H9 (cell line): ENCODE data around the gene GSAP. TPM values are rescaled to one million over a fixed set of nuclear protein-coding genes. Genes with fewer than 3 reads are reported as not detected.
"Not testable (repeated sequence)": the region's sequence is repeated elsewhere in the genome, so short reads cannot be mapped to it uniquely, and the experiment has no call there.

Experiments
- DNase-seq: peaks from one replicate; pipeline ENCODE4 v3.0.0-alpha.2; 2017
- H2AFZ ChIP-seq: one replicate; pipeline ENCODE4 v1.6.1; 2013; ENCODE audit warnings: mild to moderate bottlenecking, low read length, control low read depth, moderate library complexity
- H2AK5ac ChIP-seq: 2 replicates; pipeline ENCODE4 v1.6.1; 2013; ENCODE audit warnings: low read length, control low read depth, mixed read lengths; ENCODE audit not compliant: insufficient read length
- H2BK120ac ChIP-seq: one replicate; pipeline ENCODE4 v1.6.1; 2013; ENCODE audit warnings: low read depth, mild to moderate bottlenecking, low read length, control low read depth, inconsistent platforms; ENCODE audit not compliant: poor library complexity, severe bottlenecking
- H2BK12ac ChIP-seq: 2 replicates; pipeline ENCODE4 v1.6.1; 2013; ENCODE audit warnings: low read length, control low read depth, mixed read lengths, low read depth; ENCODE audit not compliant: insufficient read length
- H2BK15ac ChIP-seq: 2 replicates; pipeline ENCODE4 v1.6.1; 2013; ENCODE audit warnings: low read depth, low read length, control low read depth
- H2BK20ac ChIP-seq: one replicate; pipeline ENCODE4 v1.6.1; 2013; ENCODE audit warnings: low read depth, mild to moderate bottlenecking, low read length, control low read depth, inconsistent platforms; ENCODE audit not compliant: poor library complexity, severe bottlenecking
- H2BK5ac ChIP-seq: 2 replicates; pipeline ENCODE4 v1.6.1; 2013; ENCODE audit warnings: low read length, control low read depth, mixed read lengths; ENCODE audit not compliant: insufficient read length
- H3K14ac ChIP-seq: 2 replicates; pipeline ENCODE4 v1.6.1; 2013; ENCODE audit warnings: low read length, control low read depth; ENCODE audit not compliant: insufficient read depth
- H3K18ac ChIP-seq: 2 replicates; pipeline ENCODE4 v1.6.1; 2013; ENCODE audit warnings: low read depth, mild to moderate bottlenecking, mixed read lengths, low read length, control low read depth; ENCODE audit not compliant: insufficient read length
- H3K23ac ChIP-seq: 2 replicates; pipeline ENCODE4 v1.6.1; 2013; ENCODE audit warnings: low read length, control low read depth, mixed read lengths, low read depth; ENCODE audit not compliant: insufficient read length
- H3K23me2 ChIP-seq: 2 replicates; pipeline ENCODE4 v1.6.1; 2013; ENCODE audit warnings: low read depth, mild to moderate bottlenecking, mixed read lengths, low read length, control low read depth; ENCODE audit not compliant: insufficient read length, poor library complexity, severe bottlenecking
- H3K27ac ChIP-seq: 2 replicates; pipeline ENCODE4 v1.5.1; 2013; ENCODE audit warnings: low read length, control low read depth, mixed read lengths, low read depth; ENCODE audit not compliant: insufficient read length
- H3K27me3 ChIP-seq: 2 replicates; pipeline ENCODE4 v1.6.1; 2013; ENCODE audit warnings: low read length, control low read depth, inconsistent platforms; ENCODE audit not compliant: insufficient read depth
- H3K4ac ChIP-seq: 2 replicates; pipeline ENCODE4 v1.6.1; 2013; ENCODE audit warnings: low read depth, mild to moderate bottlenecking, control low read depth, inconsistent platforms, low read length, moderate library complexity
- H3K4me1 ChIP-seq: 2 replicates; pipeline ENCODE4 v1.6.1; 2013; ENCODE audit warnings: low read length, control low read depth, inconsistent platforms; ENCODE audit not compliant: insufficient read depth
- H3K4me2 ChIP-seq: 2 replicates; pipeline ENCODE4 v1.6.1; 2013; ENCODE audit warnings: low read length, control low read depth, mixed read lengths; ENCODE audit not compliant: insufficient read length, insufficient read depth
- H3K56ac ChIP-seq: 2 replicates; pipeline ENCODE4 v1.6.1; 2013; ENCODE audit warnings: low read depth, mild to moderate bottlenecking, mixed read lengths, low read length, control low read depth; ENCODE audit not compliant: insufficient read length
- H3K79me1 ChIP-seq: 2 replicates; pipeline ENCODE4 v1.6.1; 2013; ENCODE audit warnings: low read depth, mild to moderate bottlenecking, moderate library complexity, low read length, control low read depth, inconsistent platforms; ENCODE audit not compliant: insufficient read depth, poor library complexity, severe bottlenecking
- H3K79me2 ChIP-seq: 2 replicates; pipeline ENCODE4 v1.6.1; 2013; ENCODE audit warnings: low read length, control low read depth, inconsistent platforms; ENCODE audit not compliant: insufficient read depth
- H3K9ac ChIP-seq: 2 replicates; pipeline ENCODE4 v1.6.1; 2013; ENCODE audit warnings: low read length, control low read depth, mixed read lengths; ENCODE audit not compliant: insufficient read length; ENCODE audit errors: extremely low read depth
- H3K9me3 ChIP-seq: one replicate; pipeline ENCODE4 v1.6.1; 2013; ENCODE audit warnings: low read depth, low read length, inconsistent platforms; ENCODE audit not compliant: control insufficient read depth
- H3T11ph ChIP-seq: one replicate; pipeline ENCODE4 v1.6.1; 2013; ENCODE audit warnings: mild to moderate bottlenecking, low read length, control low read depth, inconsistent platforms
- H4K20me1 ChIP-seq: one replicate; pipeline ENCODE4 v1.6.1; 2013; ENCODE audit not compliant: control insufficient read depth, insufficient read length, insufficient read depth
- H4K5ac ChIP-seq: 2 replicates; pipeline ENCODE4 v1.6.1; 2013; ENCODE audit warnings: low read depth, mild to moderate bottlenecking, mixed read lengths, low read length, control low read depth; ENCODE audit not compliant: insufficient read length
- H4K8ac ChIP-seq: replicated peaks from 2 replicates; pipeline ENCODE4 v1.6.1; 2013; ENCODE audit warnings: low read length, control low read depth, mixed read lengths, low read depth; ENCODE audit not compliant: insufficient read length
- H4K91ac ChIP-seq: 2 replicates; pipeline ENCODE4 v1.6.1; 2013; ENCODE audit warnings: low read depth, mild to moderate bottlenecking, moderate library complexity, mixed read lengths, low read length, control low read depth; ENCODE audit not compliant: insufficient read length
- H3K27ac Mint-ChIP-seq, 3 experiments: 2 replicates in 2 of 3; 3 replicates in 1 of 3; pipeline ENCODE4 v1.8.0; 2020 to 2021; ENCODE audit warnings: mixed read lengths in 3 of 3, mild to moderate bottlenecking in 1 of 3, moderate library complexity in 1 of 3
- H3K27me3 Mint-ChIP-seq: 2 replicates; pipeline ENCODE4 v1.8.0; 2021; ENCODE audit warnings: low read depth, mild to moderate bottlenecking, moderate library complexity, mixed read lengths
- H3K36me3 Mint-ChIP-seq, 3 experiments: 2 replicates in 2 of 3; 3 replicates in 1 of 3; pipeline ENCODE4 v1.8.0; 2020 to 2021; ENCODE audit warnings: low read depth in 3 of 3, mixed read lengths in 3 of 3; ENCODE audit not compliant: insufficient read depth in 1 of 3
- H3K4me1 Mint-ChIP-seq, 2 experiments: 2 replicates each; pipeline ENCODE4 v1.8.0; 2020; ENCODE audit warnings: mixed read lengths in 2 of 2
- H3K4me3 Mint-ChIP-seq, 2 experiments: 2 replicates in 1 of 2; 3 replicates in 1 of 2; pipeline ENCODE4 v1.8.0; 2020 to 2021; ENCODE audit warnings: mild to moderate bottlenecking in 2 of 2, mixed read lengths in 2 of 2, moderate library complexity in 1 of 2
- H3K9me3 Mint-ChIP-seq, 2 experiments: 2 replicates in 1 of 2; 3 replicates in 1 of 2; pipeline ENCODE4 v1.8.0; 2020; ENCODE audit warnings: mild to moderate bottlenecking in 2 of 2, mixed read lengths in 2 of 2, moderate library complexity in 1 of 2
- WGBS: extraction: QIAGEN DNeasy Blood & Tissue Kit; methylation state at CpG from one replicate; pipeline ENCODE4 v1.1.7; 2013; ENCODE audit warnings: missing lambda C conversion rate, low lambda C conversion rate, mixed read lengths; ENCODE audit not compliant: insufficient read length; ENCODE audit errors: extremely low coverage; 5-methylcytosine and 5-hydroxymethylcytosine counted together
- total RNA-seq: library from RNA; stranded (reverse); gene quantifications from 2 replicates; pipeline ENCODE4 v1.2.1, GENCODE V29; 2021
- TF ChIP-seq, protein P1 (sequence below): fragments of 200-600 bp; sonication (generic); conservative IDR thresholded peaks from 3 replicates; pipeline ENCODE4 v1.8.0; 2021; ENCODE audit warnings: antibody characterized with exemption, mild to moderate bottlenecking

Gene GSAP
- total RNA-seq, 1 experiment from 2014 or later = 1.9 TPM

- Histone ChIP-seq H3K27me3 (no peaks in the 10 kb centered on the region), H3T11ph (no peak overlapping the region), H4K91ac (no peak overlapping the region), H3K79me2 (no peaks in the 10 kb centered on the region), H4K8ac (no peak overlapping the region), H3K23ac (no peak overlapping the region), H3K79me1 (no peaks in the 10 kb centered on the region), H3K9me3 (no peaks in the 10 kb centered on the region), H2BK5ac (no peak overlapping the region), H2BK12ac (no peak overlapping the region), H3K14ac (no peak overlapping the region), H2AFZ (no peak overlapping the region), H3K56ac (no peak overlapping the region), H3K18ac (no peak overlapping the region), H3K27ac (no peak overlapping the region), H2BK15ac (no peak overlapping the region), H2BK120ac (no peak overlapping the region), H3K23me2 (no peaks in the 10 kb centered on the region), H3K4ac (no peak overlapping the region), H2BK20ac (no peak overlapping the region), H2AK5ac (no peak overlapping the region), H3K4me1 (no peaks in the 10 kb centered on the region), H3K4me2 (no peak overlapping the region), H3K9ac (no peak overlapping the region), H4K20me1 (no peaks in the 10 kb centered on the region), H4K5ac (no peak overlapping the region)
- no peaks in the 10 kb centered on the region for H3K9me3 Mint-ChIP-seq
- peaks cover 4 to 5% of the 10 kb centered on the region in 2 experiments; a peak in 3 of 4 replicates for H3K4me1 Mint-ChIP-seq
- TF ChIP-seq, protein P1, sequence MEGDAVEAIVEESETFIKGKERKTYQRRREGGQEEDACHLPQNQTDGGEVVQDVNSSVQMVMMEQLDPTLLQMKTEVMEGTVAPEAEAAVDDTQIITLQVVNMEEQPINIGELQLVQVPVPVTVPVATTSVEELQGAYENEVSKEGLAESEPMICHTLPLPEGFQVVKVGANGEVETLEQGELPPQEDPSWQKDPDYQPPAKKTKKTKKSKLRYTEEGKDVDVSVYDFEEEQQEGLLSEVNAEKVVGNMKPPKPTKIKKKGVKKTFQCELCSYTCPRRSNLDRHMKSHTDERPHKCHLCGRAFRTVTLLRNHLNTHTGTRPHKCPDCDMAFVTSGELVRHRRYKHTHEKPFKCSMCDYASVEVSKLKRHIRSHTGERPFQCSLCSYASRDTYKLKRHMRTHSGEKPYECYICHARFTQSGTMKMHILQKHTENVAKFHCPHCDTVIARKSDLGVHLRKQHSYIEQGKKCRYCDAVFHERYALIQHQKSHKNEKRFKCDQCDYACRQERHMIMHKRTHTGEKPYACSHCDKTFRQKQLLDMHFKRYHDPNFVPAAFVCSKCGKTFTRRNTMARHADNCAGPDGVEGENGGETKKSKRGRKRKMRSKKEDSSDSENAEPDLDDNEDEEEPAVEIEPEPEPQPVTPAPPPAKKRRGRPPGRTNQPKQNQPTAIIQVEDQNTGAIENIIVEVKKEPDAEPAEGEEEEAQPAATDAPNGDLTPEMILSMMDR = no peak
- no CpG with 5 or more reads among the region's 4 CpGs for WGBS
- H3K27me3 Mint-ChIP-seq = no peaks in the 10 kb centered on the region; the same call in 1 of the 2 replicates
- DNase-seq = no peak
- H3K27ac Mint-ChIP-seq = no peak overlapping the region
- no peak overlapping the region for H3K4me3 Mint-ChIP-seq
- H3K36me3 Mint-ChIP-seq = no peaks in the 10 kb centered on the region
Measured at GRCh38 chr7:77276120-77276519, 140.0 kb downstream of the GSAP start.

DNA sequence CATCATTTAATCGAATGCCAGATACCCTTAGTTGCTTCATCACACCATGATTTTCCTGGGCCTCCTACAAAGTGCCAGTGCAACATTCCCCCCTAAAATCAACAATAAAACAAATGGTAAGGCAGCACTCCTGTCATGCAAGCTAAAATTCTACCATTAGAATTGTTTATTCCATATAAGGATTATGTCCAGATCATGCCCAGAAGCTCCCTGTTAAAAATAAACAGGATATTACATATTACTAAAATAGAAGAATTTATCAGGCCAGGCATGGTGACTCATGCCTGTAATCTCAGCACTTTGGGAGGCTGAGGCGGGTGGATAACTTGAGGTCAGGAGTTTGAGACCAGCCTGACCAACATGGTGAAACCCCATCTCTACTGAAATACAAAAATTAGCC, 140.5 kb downstream of the GSAP start:
- WGBS = no CpG with 5 or more reads among the region's 2 CpGs
- not testable (repeated sequence) for DNase-seq, H3K9me3 Mint-ChIP-seq

More for the DNA sequence above, 140.5 kb downstream of the GSAP start:
- H2AFZ ChIP-seq, H2BK5ac ChIP-seq, H2AK5ac ChIP-seq, H3K18ac ChIP-seq, H3K9me3 ChIP-seq, H4K5ac ChIP-seq, H3K14ac ChIP-seq, H3K4me1 ChIP-seq, H2BK120ac ChIP-seq, H4K8ac ChIP-seq, H4K20me1 ChIP-seq, H2BK15ac ChIP-seq, H3K4ac ChIP-seq, H4K91ac ChIP-seq, H3K4me3 Mint-ChIP-seq, H2BK12ac ChIP-seq, H3K36me3 Mint-ChIP-seq, H3K27me3 Mint-ChIP-seq, H3K4me2 ChIP-seq, H3K27me3 ChIP-seq, H3K4me1 Mint-ChIP-seq, H3K56ac ChIP-seq, H3K27ac Mint-ChIP-seq, H3K27ac ChIP-seq, H3T11ph ChIP-seq, H3K9ac ChIP-seq, H2BK20ac ChIP-seq, H3K79me2 ChIP-seq, H3K23ac ChIP-seq, H3K23me2 ChIP-seq, H3K79me1 ChIP-seq: not testable (repeated sequence)
